HepG2 (cell line): ENCODE results near the gene SYPL2. TPM values are rescaled to one million over a fixed set of nuclear protein-coding genes. Genes with fewer than 3 reads are reported as not detected.

Source experiments
- CSRNP2 ChIP-seq: sonication (generic); formaldehyde crosslinking; conservative IDR thresholded peaks from 2 replicates; pipeline ENCODE4 v1.8.0; 2022; ENCODE audit warnings: low read depth, missing genetic modification reagents
- GABPB1 ChIP-seq: IDR thresholded peaks from 2 replicates; pipeline ENCODE4 v1.6.1; 2016; ENCODE audit warnings: mild to moderate bottlenecking, missing genetic modification reagents, moderate library complexity, missing compliant biosample characterization
- NFAT5 ChIP-seq: sonication (generic); formaldehyde crosslinking; IDR thresholded peaks from 2 replicates; pipeline ENCODE4 v1.4.0; 2020; ENCODE audit warnings: missing genetic modification reagents
- TFDP2 ChIP-seq: sonication (generic); formaldehyde crosslinking; IDR thresholded peaks from 2 replicates; pipeline ENCODE4 v1.4.0; 2020; ENCODE audit warnings: missing genetic modification reagents
- THAP9 ChIP-seq: sonication (generic); formaldehyde crosslinking; IDR thresholded peaks from 2 replicates; pipeline ENCODE4; 2020; ENCODE audit warnings: missing genetic modification reagents, mild to moderate bottlenecking, borderline replicate concordance
- ZNF260 ChIP-seq: sonication (generic); formaldehyde crosslinking; IDR thresholded peaks from 2 replicates; pipeline ENCODE4 v1.4.0; 2020; ENCODE audit warnings: missing genetic modification reagents, low read depth, mild to moderate bottlenecking, borderline replicate concordance
- polyA plus RNA-seq, 8 experiments: library from polyadenylated mRNA; depleted of rRNA in 3 of 8; stranded (reverse) in 7 of 8; unstranded in 1 of 8; fragments of >200 nt; fragmentation: Illumina TruSeq in 4 of 8; extraction: Trizol in 4 of 8; gene quantifications; 2 replicates each; pipeline versions ENCODE4 v1.2.1 to v1.2.3, GENCODE V29; 2011 to 2016; ENCODE audit warnings: low read depth in 4 of 8, missing spikeins in 1 of 8, mixed read lengths in 1 of 8; ENCODE audit not compliant: insufficient read depth in 1 of 8
- total RNA-seq, 5 experiments: library from RNA; depleted of rRNA; stranded (reverse); fragments of >200 nt; fragmentation: Illumina TruSeq; extraction: Trizol; gene quantifications; 2 replicates each; pipeline ENCODE4 v1.2.3, GENCODE V29; 2016; ENCODE audit warnings: low read depth in 1 of 5

SYPL2 gene
- total and polyA plus RNA-seq, 2 of the 13 experiments (the other 11 are each of a cell fraction or from before 2014, with no cell fraction given): 0.17 to 0.24 TPM

GRCh38 chr1:109493805-109494539 lies 27.6 kb downstream of the SYPL2 start, which contains the start of gene CYB561D1 (continued):
- TF ChIP-seq NFAT5 (peak; percentile 62; the same call in 1 of the 2 replicates), GABPB1 (peak; percentile 90), CSRNP2 (CRISPR knock-in tag) (no peak), ZNF260 (CRISPR knock-in tag) (no peak), TFDP2 (CRISPR knock-in tag) (peak; percentile 53; the same call in 1 of the 2 replicates), THAP9 (CRISPR knock-in tag) (peak; percentile 79; the same call in 1 of the 2 replicates)
